ENCODE results near the gene MATCAP1. TPM values are rescaled to one million over a fixed set of nuclear protein-coding genes. Genes with fewer than 3 reads are reported as not detected.

Gene MATCAP1
- total RNA-seq, 2 donors from 2014 or later: 24.0 to 43.0 TPM

DNA sequence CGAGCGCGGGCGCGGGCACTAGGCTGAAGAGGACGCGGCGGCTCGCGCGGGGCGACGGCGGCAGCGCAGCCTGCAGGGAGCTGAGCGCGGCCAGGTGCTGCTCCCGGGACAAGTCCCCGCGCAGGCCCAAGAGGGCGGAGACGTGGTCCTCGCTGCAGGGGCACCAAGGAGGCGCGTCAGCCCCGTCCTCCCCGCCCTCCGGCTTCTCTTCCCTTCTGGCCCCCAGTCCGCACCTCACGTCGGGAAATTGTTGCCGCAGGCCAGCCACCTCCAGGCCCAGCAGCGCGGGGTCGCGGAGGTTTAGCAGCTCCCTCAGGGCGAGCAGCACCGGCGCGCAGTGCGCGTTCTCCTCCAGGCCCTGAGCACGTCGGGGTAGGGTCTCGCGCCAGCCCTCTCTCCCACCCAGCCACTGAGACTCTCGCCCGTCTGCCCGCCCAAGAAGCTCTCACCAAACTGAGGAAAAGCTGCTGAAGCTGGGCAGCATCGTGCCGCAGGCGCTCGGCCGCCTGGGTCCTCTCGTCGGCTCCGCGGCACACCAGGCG lies 761 bp upstream of the MATCAP1 start:
- peaks cover 11% of the 10 kb centered on the region for H3K4me1 ChIP-seq
- H3K27ac ChIP-seq: peak overlapping the region; percentile 92
- intact Hi-C loops (cut with DNase I): loop anchor here (10.0 kb wide), 1 partner anchor 210 kb away; no protein-coding TSS in a partner anchor
- no peaks in the 10 kb centered on the region for H3K27me3 ChIP-seq
- DNase-seq: no peak
- no peaks in the 10 kb centered on the region for H3K36me3 ChIP-seq
- TF ChIP-seq CTCF (IDR thresholded peaks at IDR 0.05): no peak
- H3K4me3 ChIP-seq: peak overlapping the region; percentile 67
- H3K9ac ChIP-seq (ENCODE audit: low read depth in 2 of 2, low read length in 2 of 2): peak overlapping the region; percentile 66 to 77
- no peaks in the 10 kb centered on the region for H3K9me3 ChIP-seq

DNA sequence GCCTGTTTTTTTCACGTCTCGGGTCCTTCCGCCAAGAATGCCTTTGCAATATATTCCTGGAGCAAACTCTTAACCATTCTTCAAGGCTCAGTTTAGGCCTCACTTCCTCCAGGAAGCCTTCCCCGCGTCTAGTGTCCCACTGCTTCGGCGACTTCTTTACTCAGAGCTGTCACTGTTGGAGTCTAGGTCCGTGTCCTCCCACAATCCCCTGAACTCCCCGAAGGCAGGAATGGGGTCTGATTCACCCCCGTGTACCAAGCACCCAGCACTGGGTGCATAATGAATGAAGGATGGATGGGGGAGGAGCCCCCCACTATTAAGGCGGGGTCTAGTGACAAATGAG lies 508 bp downstream of the MATCAP1 start:
- DNase-seq: no peak
- no peak for TF ChIP-seq CTCF (IDR thresholded peaks at IDR 0.05)

GRCh38 chr16:67182288-67182687 lies 1.5 kb downstream of the MATCAP1 start:
- peaks cover 15% of the 10 kb centered on the region for H3K4me1 ChIP-seq
- no peaks in the 10 kb centered on the region for H3K27me3 ChIP-seq
- H3K36me3 ChIP-seq: no peaks in the 10 kb centered on the region
- TF ChIP-seq CTCF (IDR thresholded peaks at IDR 0.05): no peak
- intact Hi-C loops (cut with DNase I): loop anchor here (10.0 kb wide), 1 partner anchor 207 kb away; no protein-coding TSS in a partner anchor
- no peak for DNase-seq
- H3K4me3 ChIP-seq: no peak overlapping the region
- H3K9ac ChIP-seq (ENCODE audit: low read depth in 2 of 2, low read length in 2 of 2): peak overlapping the region in 1 of 2 donors; percentile 77
- no peaks in the 10 kb centered on the region for H3K9me3 ChIP-seq
- no peak overlapping the region for H3K27ac ChIP-seq

More for the DNA sequence above, 508 bp downstream of the MATCAP1 start:
- Histone ChIP-seq H3K9me3 (no peaks in the 10 kb centered on the region), H3K27ac (peak overlapping the region; percentile 92), H3K4me1 (peaks cover 15% of the 10 kb centered on the region), H3K36me3 (no peaks in the 10 kb centered on the region), H3K4me3 (peak overlapping the region; percentile 67), H3K27me3 (no peaks in the 10 kb centered on the region), H3K9ac (ENCODE audit: low read depth in 2 of 2, low read length in 2 of 2) (peak overlapping the region in 1 of 2 donors; percentile 77)
- intact Hi-C loops (cut with DNase I): loop anchor here (10.0 kb wide), 1 partner anchor 208 kb away; no protein-coding TSS in a partner anchor

- DNase-seq: no peak
- intact Hi-C loops (cut with DNase I): loop anchor here (10.0 kb wide), 1 partner anchor 207 kb away; no protein-coding TSS in a partner anchor
- Histone ChIP-seq H3K36me3 (no peaks in the 10 kb centered on the region), H3K4me3 (no peak overlapping the region), H3K4me1 (peaks cover 15% of the 10 kb centered on the region), H3K9me3 (no peaks in the 10 kb centered on the region), H3K9ac (ENCODE audit: low read depth in 2 of 2, low read length in 2 of 2) (peak overlapping the region in 1 of 2 donors; percentile 19), H3K27ac (no peak overlapping the region), H3K27me3 (no peaks in the 10 kb centered on the region)
- no peak for TF ChIP-seq CTCF (IDR thresholded peaks at IDR 0.05)
Measured at GRCh38 chr16:67181346-67181745, 2.4 kb downstream of the MATCAP1 start.

- H3K9ac ChIP-seq (ENCODE audit: low read depth in 2 of 2, low read length in 2 of 2): no peak overlapping the region
- no peaks in the 10 kb centered on the region for H3K36me3 ChIP-seq
- DNase-seq: no peak
- no peak for TF ChIP-seq CTCF (IDR thresholded peaks at IDR 0.05)
- peaks cover 10% of the 10 kb centered on the region for H3K4me1 ChIP-seq
- H3K4me3 ChIP-seq: no peak overlapping the region
- no peak overlapping the region for H3K27ac ChIP-seq
- H3K27me3 ChIP-seq: no peaks in the 10 kb centered on the region
- intact Hi-C loops (cut with DNase I): loop anchor here (10.0 kb wide), 1 partner anchor 205 kb away; no protein-coding TSS in a partner anchor
- H3K9me3 ChIP-seq: no peaks in the 10 kb centered on the region
Measured at GRCh38 chr16:67180166-67180565, 3.6 kb downstream of the MATCAP1 start.
